Testis (tissue), 3 donors: ENCODE measurements around the gene QRFP. TPM values are rescaled to one million over a fixed set of nuclear protein-coding genes. Genes with fewer than 3 reads are reported as not detected.

Experiments
- DNase-seq: peaks from one replicate; pipeline ENCODE4 v3.0.0-alpha.2; 2019
- H3K27ac ChIP-seq, 2 donors: fragments of 200-600 bp; sonication (generic); one replicate each; pipeline ENCODE4 v1.5.1; 2019
- H3K27me3 ChIP-seq: fragments of 200-600 bp; sonication (generic); one replicate; pipeline ENCODE4 v1.5.1; 2019
- H3K36me3 ChIP-seq: fragments of 200-600 bp; sonication (generic); one replicate; pipeline ENCODE4 v1.5.1; 2017; ENCODE audit warnings: low read depth; ENCODE audit errors: missing control alignments
- H3K4me1 ChIP-seq: fragments of 200-600 bp; sonication (generic); one replicate; pipeline ENCODE4 v1.5.1; 2019
- H3K4me3 ChIP-seq, 2 donors: fragments of 200-600 bp; sonication (generic); one replicate each; pipeline ENCODE4 v1.5.1; 2017 to 2019
- H3K9me3 ChIP-seq: fragments of 200-600 bp; sonication (generic); one replicate; pipeline ENCODE4 v1.5.1; 2017
- POLR2A ChIP-seq: fragments of 450-650 bp; IDR thresholded peaks from one replicate; pipeline ENCODE4 v1.6.1; 2017; ENCODE audit warnings: antibody characterized with exemption, mild to moderate bottlenecking, moderate library complexity
- WGBS, 2 donors: methylation state at CpG; one replicate each; pipeline ENCODE4 v1.1.5; 2018; 5-methylcytosine and 5-hydroxymethylcytosine counted together
- intact Hi-C: fragments of 100-400 bp; cut with DNase I; formaldehyde crosslinking; loops from one replicate; pipeline ENCODE4 v1.15.1; 2023; ENCODE audit warnings: low total_unique reads
- polyA plus RNA-seq: library from polyadenylated mRNA; stranded (reverse); fragments of 350-450 nt; fragmentation: Illumina TruSeq; extraction: RNeasy Lipid Tissue Mini Kit (QIAGEN cat#74804); gene quantifications from one replicate; pipeline ENCODE4 v1.2.3, GENCODE V29; 2014; ENCODE audit warnings: low read depth, low replicate concordance; ENCODE audit not compliant: insufficient read depth
- total RNA-seq, 2 donors: library from RNA; depleted of rRNA; stranded (reverse); fragments of >200 nt; gene quantifications; one replicate each; pipeline ENCODE4 v1.2.3, GENCODE V29; 2016
- TF ChIP-seq, protein P1 (sequence below), 3 experiments: fragments of 450-650 bp in 2 of 3; fragments of 200-600 bp in 1 of 3; sonication (generic) in 1 of 3; IDR thresholded peaks; one replicate each; pipeline ENCODE4 v1.5.1; 2016 to 2019; ENCODE audit warnings: antibody characterized with exemption in 3 of 3, mild to moderate bottlenecking in 2 of 3, moderate library complexity in 1 of 3

Gene QRFP
- total and polyA plus RNA-seq, 3 donors from 2014 or later: 0.24 TPM; not detected in 2

DNA sequence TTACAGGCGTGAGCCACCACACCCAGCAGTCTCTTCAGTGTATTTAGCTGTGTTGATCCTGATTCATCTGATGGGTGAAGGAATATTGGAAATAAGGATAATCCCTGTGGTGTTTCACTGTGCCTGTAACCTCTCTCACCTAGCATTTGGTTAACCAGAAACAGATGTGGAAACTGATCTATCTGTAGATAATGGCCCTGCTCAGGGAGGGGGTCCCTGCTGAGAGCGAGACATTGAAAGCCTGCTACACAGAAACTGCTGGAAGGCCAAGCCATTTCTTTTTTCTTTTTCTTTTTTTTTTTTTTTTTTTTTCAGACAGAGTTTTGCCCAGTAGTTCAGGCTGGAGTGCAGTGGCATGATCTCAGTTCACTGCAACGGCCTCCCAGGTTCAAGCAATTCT, 28.4 kb downstream of the QRFP start:
- Histone ChIP-seq H3K9me3 (no peaks in the 10 kb centered on the region), H3K27me3 (no peaks in the 10 kb centered on the region), H3K4me3 (no peak overlapping the region), H3K36me3 (no peaks in the 10 kb centered on the region), H3K27ac (no peak overlapping the region), H3K4me1 (peaks cover 37% of the 10 kb centered on the region)
- TF ChIP-seq, protein P1, sequence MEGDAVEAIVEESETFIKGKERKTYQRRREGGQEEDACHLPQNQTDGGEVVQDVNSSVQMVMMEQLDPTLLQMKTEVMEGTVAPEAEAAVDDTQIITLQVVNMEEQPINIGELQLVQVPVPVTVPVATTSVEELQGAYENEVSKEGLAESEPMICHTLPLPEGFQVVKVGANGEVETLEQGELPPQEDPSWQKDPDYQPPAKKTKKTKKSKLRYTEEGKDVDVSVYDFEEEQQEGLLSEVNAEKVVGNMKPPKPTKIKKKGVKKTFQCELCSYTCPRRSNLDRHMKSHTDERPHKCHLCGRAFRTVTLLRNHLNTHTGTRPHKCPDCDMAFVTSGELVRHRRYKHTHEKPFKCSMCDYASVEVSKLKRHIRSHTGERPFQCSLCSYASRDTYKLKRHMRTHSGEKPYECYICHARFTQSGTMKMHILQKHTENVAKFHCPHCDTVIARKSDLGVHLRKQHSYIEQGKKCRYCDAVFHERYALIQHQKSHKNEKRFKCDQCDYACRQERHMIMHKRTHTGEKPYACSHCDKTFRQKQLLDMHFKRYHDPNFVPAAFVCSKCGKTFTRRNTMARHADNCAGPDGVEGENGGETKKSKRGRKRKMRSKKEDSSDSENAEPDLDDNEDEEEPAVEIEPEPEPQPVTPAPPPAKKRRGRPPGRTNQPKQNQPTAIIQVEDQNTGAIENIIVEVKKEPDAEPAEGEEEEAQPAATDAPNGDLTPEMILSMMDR (IDR thresholded peaks at IDR 0.05): no peak
- TF ChIP-seq POLR2A: no peak
- DNase-seq: no peak
- WGBS, 2 donors: 87 to 92% methylated on average over 3 of the region's 3 CpGs
- intact Hi-C loops: loop anchor here (10.0 kb wide), 1 partner anchor 67 kb away; the partner anchor contains the start of gene FIBCD1

DNA sequence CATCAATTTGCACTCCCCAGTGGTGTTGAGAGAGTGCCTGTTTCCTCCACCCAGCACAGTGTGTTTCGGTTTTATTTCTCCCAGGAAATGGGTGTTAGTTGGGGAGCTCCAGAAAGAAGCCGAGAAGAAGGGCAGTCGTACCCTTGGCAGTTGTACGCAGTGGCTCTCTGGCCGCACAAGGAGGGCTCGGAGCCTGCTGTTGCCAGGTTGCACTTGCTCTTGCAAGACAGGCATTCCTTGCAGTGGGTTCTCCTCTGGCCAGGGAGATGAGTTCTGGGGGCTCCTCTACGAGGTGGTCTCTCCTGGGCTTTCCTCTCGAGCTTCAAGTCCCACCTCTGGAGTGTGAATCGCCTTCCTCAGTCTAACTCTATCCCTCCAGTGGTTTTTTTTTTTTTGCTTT, 29.1 kb downstream of the QRFP start:
- H3K4me1 ChIP-seq: peaks cover 31% of the 10 kb centered on the region
- no peak for DNase-seq
- no peaks in the 10 kb centered on the region for H3K27me3 ChIP-seq
- H3K9me3 ChIP-seq: no peaks in the 10 kb centered on the region
- TF ChIP-seq POLR2A: no peak
- TF ChIP-seq, protein P1 (IDR thresholded peaks at IDR 0.05): no peak
- 75 to 81% methylated on average over 8 to 9 of the region's 9 CpGs for WGBS, 2 donors
- H3K36me3 ChIP-seq: no peaks in the 10 kb centered on the region
- no peak overlapping the region for H3K4me3 ChIP-seq
- intact Hi-C loops: loop anchor here (10.0 kb wide), 1 partner anchor 67 kb away; the partner anchor contains the start of gene FIBCD1
- no peak overlapping the region for H3K27ac ChIP-seq

DNA sequence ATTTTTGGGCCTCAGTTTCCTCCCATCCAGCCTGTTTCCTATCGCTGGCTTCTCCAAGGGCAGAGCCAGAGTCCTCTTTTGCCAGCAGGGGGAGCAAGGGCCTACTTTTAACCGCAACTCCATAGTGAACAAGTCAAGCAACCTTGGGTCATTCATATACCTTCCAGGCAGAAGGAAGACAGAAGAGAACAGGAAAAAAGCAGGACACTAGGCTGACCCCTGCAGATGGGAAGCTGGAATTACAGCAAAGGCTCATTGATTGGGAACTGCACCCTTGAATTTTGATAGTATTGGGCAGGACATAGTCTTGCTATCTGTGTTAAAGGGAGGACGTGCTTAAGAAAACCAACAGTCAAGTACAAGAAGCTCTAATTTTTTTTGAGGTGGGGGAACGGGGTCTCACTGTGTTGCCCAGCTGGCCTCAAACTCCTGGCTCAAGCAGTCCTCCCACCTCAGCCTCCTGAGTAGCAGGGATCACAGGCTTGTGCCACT, 30.1 kb downstream of the QRFP start:
- DNase-seq: peak; percentile 88
- Histone ChIP-seq H3K27me3 (no peaks in the 10 kb centered on the region), H3K27ac (no peak overlapping the region), H3K4me3 (no peak overlapping the region), H3K4me1 (peaks cover 22% of the 10 kb centered on the region), H3K36me3 (no peaks in the 10 kb centered on the region), H3K9me3 (no peaks in the 10 kb centered on the region)
- TF ChIP-seq, protein P1 (IDR thresholded peaks at IDR 0.05): peak; percentile 82 to 86 (median 85)
- TF ChIP-seq POLR2A: no peak
- 54 to 61% methylated on average over 4 of the region's 4 CpGs for WGBS, 2 donors
- intact Hi-C loops: loop anchor here (10.0 kb wide), 1 partner anchor 68 kb away; the partner anchor contains the start of gene FIBCD1

- TF ChIP-seq POLR2A: no peak
- TF ChIP-seq, protein P1 (IDR thresholded peaks at IDR 0.05): no peak
- intact Hi-C loops: loop anchor here (10.0 kb wide), 1 partner anchor 69 kb away; the partner anchor contains the start of gene FIBCD1
- H3K27ac ChIP-seq: no peak overlapping the region
- WGBS, 2 donors: 97% methylated on average over 3 of the region's 3 CpGs
- no peaks in the 10 kb centered on the region for H3K36me3 ChIP-seq
- no peaks in the 10 kb centered on the region for H3K9me3 ChIP-seq
- H3K27me3 ChIP-seq: no peaks in the 10 kb centered on the region
- H3K4me1 ChIP-seq: peaks cover 16% of the 10 kb centered on the region
- no peak overlapping the region for H3K4me3 ChIP-seq
- DNase-seq: no peak
These were observed 30.7 kb downstream of the QRFP start for GRCh38 chr9:130865921-130866320.

GRCh38 chr9:130864541-130864940, 32.1 kb downstream of the QRFP start:
- Histone ChIP-seq H3K36me3 (no peaks in the 10 kb centered on the region), H3K4me3 (no peak overlapping the region), H3K27me3 (no peaks in the 10 kb centered on the region), H3K9me3 (no peaks in the 10 kb centered on the region), H3K27ac (no peak overlapping the region), H3K4me1 (peaks cover 6% of the 10 kb centered on the region)
- TF ChIP-seq POLR2A: no peak
- TF ChIP-seq, protein P1 (IDR thresholded peaks at IDR 0.05): no peak
- 88 to 94% methylated on average over 6 of the region's 6 CpGs for WGBS, 2 donors
- intact Hi-C loops: loop anchor here (5.0 to 10.0 kb wide), 2 partner anchors 70 to 92 kb away; partner anchors contain the start of gene FIBCD1
- no peak for DNase-seq
